AG04449 (cell line): Measurements from ENCODE around the gene IPO4.
A peak's percentile ranks its signal among the peaks of the same experiment; 100 is the strongest.

Experiments used
- CTCF ChIA-PET: fragments of 350-600 bp; formaldehyde crosslinking; extraction: SDS; loops from one replicate; lab custom pipeline; 2021; ENCODE audit warnings: antibody characterized with exemption; lab: Yijun Ruan, JAX
- POLR2A ChIA-PET: fragments of 400-600, 350-600 bp; formaldehyde crosslinking; extraction: SDS; loops from one replicate; lab custom pipeline; 2020; ENCODE audit warnings: antibody characterized with exemption, inconsistent platforms; lab: Yijun Ruan, JAX
- DNase-seq: peaks from one replicate; pipeline ENCODE4 v3.0.0-alpha.2; 2010; ENCODE audit warnings: low read depth, low spot score
- H3K4me3 ChIP-seq: 2 replicates; pipeline ENCODE4 v1.5.1; 2011; ENCODE audit warnings: low read depth, mild to moderate bottlenecking, control low read depth, low read length
- CTCF ChIP-seq: IDR thresholded peaks from one replicate; pipeline ENCODE4 v1.5.1; 2011; ENCODE audit warnings: mild to moderate bottlenecking, moderate library complexity, low read length, control low read depth, inconsistent platforms; ENCODE audit not compliant: insufficient read depth; ENCODE audit errors: missing control alignments

The IPO4 gene

GRCh38 chr14:24234095-24235005, 45.7 kb upstream of the IPO4 start:
- DNase-seq: no peak
- H3K4me3 ChIP-seq: no peak overlapping the region
- CTCF ChIA-PET: interaction anchor here (0.6 to 15.9 kb wide), 12 partner anchors 8 to 197 kb away, joined by 3 to 315 read pairs (median 4); partner anchors contain the start of genes CIDEB, DHRS1, KHNYN and LTB4R2
- POLR2A ChIA-PET: interaction anchor here (0.6 to 2.2 kb wide), 3 partner anchors 8 to 37 kb away, joined by 3 to 16 read pairs (median 4); partner anchors contain the start of genes RABGGTA and TINF2
- no peak for TF ChIP-seq CTCF

- no peak for TF ChIP-seq CTCF
- H3K4me3 ChIP-seq: peak overlapping the region; percentile 92
- no peak for DNase-seq
- ChIA-PET CTCF (interaction anchor here (1.0 to 2.1 kb wide), 10 partner anchors 9 to 198 kb away, joined by 3 to 21 read pairs (median 4); partner anchors contain the start of genes CIDEB and TINF2), POLR2A (interaction anchor here (2.2 kb wide), 1 partner anchor 9 kb away, joined by 16 read pairs; the partner anchor contains the start of gene TINF2)
Measured at GRCh38 chr14:24233538-24233866, 44.9 kb upstream of the IPO4 start.

- ChIA-PET CTCF (interaction anchor here (1.0 to 2.1 kb wide), 9 partner anchors 10 to 199 kb away, joined by 3 to 21 read pairs (median 4); partner anchors contain the start of genes CIDEB, MDP1 and TINF2), POLR2A (interaction anchor here (1.0 to 2.2 kb wide), 2 partner anchors 9 to 37 kb away, joined by 3 to 16 read pairs; partner anchors contain the start of genes TINF2 and TM9SF1)
- TF ChIP-seq CTCF: no peak
- peak within 1 kb of the TSS; percentile 92 for H3K4me3 ChIP-seq
- DNase-seq: no peak
Measured at GRCh38 chr14:24232645-24233537, 44.3 kb upstream of the IPO4 start, which contains the start of gene GMPR2. Gene GMPR2 (plus strand): TSS chr14:24232929. CDS start chr14:24233254, 325 bp downstream.

GRCh38 chr14:24232121-24232644, 43.6 kb upstream of the IPO4 start, which contains the start of gene NEDD8:
Gene NEDD8 (minus strand): TSS chr14:24232367. CDS start chr14:24232267, 100 bp downstream.
- ChIA-PET CTCF (interaction anchor here (1.2 to 2.1 kb wide), 5 partner anchors 10 to 65 kb away, joined by 4 to 21 read pairs (median 4); partner anchors contain the start of genes MDP1 and TINF2), POLR2A (interaction anchor here (1.0 to 2.2 kb wide), 2 partner anchors 10 to 37 kb away, joined by 3 to 16 read pairs; partner anchors contain the start of genes TINF2 and TM9SF1)
- peak; percentile 77 for DNase-seq
- peak within 1 kb of the TSS; percentile 92 for H3K4me3 ChIP-seq
- TF ChIP-seq CTCF: no peak

- peak overlapping the region; percentile 92 for H3K4me3 ChIP-seq
- CTCF ChIA-PET: interaction anchor here (0.6 to 1.3 kb wide), 9 partner anchors 10 to 76 kb away, joined by 3 to 8 read pairs (median 4); partner anchors contain the start of genes CIDEB, DHRS1, MDP1 and NOP9
- no peak for TF ChIP-seq CTCF
- POLR2A ChIA-PET: interaction anchor here (0.6 kb wide), 1 partner anchor 43 kb away, joined by 4 read pairs; the partner anchor contains the start of gene IPO4
- no peak for DNase-seq
Measured at GRCh38 chr14:24231263-24232120, 42.9 kb upstream of the IPO4 start.
